ENCODE measurements around the gene FRG2B. TPM values are rescaled to one million over a fixed set of nuclear protein-coding genes. Genes with fewer than 3 reads are reported as not detected.

FRG2B gene
- not detected in 2 replicates for total RNA-seq

GRCh38 chr10:133626695-133627094, at the start of gene FRG2B:
Gene FRG2B, minus strand, starts transcription at chr10:133626795. Its CDS starts 53 bp downstream, at chr10:133626742.

Other genes with a start within 250 kb of the FRG2B start
- 6.7 and 7.0 TPM in 2 replicates for gene PAOX, start 247.5 kb downstream of the FRG2B start, total RNA-seq
- 40.2 and 40.4 TPM in 2 replicates for gene MTG1, start 232.6 kb downstream of the FRG2B start, total RNA-seq
- gene SPRN, start 202.2 kb downstream of the FRG2B start, total RNA-seq: under 0.01 TPM in 2 replicates
- 0.54 and 1.3 TPM in 2 replicates for gene SCART1, start 172.8 kb downstream of the FRG2B start, total RNA-seq
- gene CYP2E1, start 99.4 kb downstream of the FRG2B start, total RNA-seq: 0.47 TPM in 1 of 2 replicates, not detected in the other
- 0.09 TPM in 1 of 2 replicates, not detected in the other for gene SYCE1, start 61.2 kb downstream of the FRG2B start, total RNA-seq